OCI-M1 (cell line): ENCODE results near the gene HMG20B.
A peak's percentile ranks its signal among the peaks of the same experiment; 100 is the strongest.

Experiments used
- DNase-seq: peaks from one replicate; lab custom pipeline; 2025; lab: John Stamatoyannopoulos, UW

Gene HMG20B

GRCh38 chr19:3621689-3622088, 48.9 kb downstream of the HMG20B start:
- DNase-seq = no peak

DNA sequence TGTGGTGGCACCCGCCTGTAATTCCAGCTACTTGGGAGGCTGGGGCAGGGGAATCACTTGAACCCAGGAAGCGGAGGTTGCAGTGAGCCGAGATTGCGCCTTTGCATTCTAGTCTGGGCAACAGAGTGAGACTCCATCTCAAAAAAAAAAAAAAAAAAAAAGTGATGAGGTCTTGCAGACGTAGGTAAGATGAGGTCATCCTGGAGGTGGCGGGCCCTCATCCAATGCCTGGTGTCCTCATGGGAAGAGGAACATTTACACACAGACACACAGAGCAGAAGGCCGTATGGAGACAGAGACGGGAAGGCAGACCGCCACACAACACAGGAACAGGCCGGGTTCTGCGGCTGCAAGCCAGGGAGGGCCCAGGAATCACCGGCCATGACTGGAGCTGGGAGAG, 49.5 kb downstream of the HMG20B start:
- DNase-seq = no peak

DNA sequence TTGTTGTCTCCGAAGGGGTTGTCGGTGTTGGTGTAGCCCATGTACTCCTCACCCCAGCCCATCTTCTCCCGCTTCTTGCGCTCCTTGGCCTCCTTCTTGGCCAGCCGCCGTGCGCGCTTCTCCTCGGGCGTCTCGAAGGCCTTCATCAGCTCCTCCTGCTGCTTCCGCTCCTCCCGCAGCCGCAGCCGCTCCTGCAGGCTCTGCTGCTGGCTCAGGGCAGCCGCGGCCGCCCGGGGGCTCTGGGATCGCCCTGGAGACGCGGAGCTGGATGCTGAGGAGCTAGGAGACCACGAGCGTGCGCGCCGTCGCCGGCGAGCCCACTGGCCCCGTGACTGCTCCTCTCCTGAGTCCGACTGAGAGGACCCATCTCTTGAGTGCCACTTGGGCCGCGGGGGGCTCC, 51.0 kb downstream of the HMG20B start:
- no peak for DNase-seq

DNA sequence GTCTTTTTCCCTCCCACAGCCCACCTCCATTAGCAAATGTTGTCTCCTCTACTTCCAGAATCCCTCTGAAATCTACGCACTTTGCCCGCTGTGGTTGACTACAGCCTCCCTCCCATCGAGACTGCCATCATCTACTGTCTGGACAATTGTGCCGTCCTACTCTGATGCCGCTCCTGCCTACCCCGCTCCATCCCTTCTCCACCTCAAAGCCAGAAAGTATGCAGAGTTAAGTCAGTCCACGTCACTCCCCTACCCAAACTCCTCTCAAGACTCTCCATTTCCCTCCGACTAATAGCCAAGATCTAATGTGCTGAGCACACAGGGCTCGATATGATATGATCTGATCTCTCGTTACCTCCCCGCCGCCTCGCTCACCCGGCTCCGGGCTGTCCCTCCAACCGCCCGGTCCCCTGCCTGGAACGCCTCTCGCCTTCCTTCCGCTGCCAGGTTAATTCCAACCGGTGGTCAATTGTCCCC, 53.3 kb downstream of the HMG20B start:
- DNase-seq = peak; percentile 39

- DNase-seq = peak; percentile 96
Observed at GRCh38 chr19:3626473-3627350, 54.0 kb downstream of the HMG20B start, which contains the start of gene CACTIN. CACTIN (minus strand) TSS chr19:3626790; CDS start chr19:3626762, 28 bp downstream.

DNA sequence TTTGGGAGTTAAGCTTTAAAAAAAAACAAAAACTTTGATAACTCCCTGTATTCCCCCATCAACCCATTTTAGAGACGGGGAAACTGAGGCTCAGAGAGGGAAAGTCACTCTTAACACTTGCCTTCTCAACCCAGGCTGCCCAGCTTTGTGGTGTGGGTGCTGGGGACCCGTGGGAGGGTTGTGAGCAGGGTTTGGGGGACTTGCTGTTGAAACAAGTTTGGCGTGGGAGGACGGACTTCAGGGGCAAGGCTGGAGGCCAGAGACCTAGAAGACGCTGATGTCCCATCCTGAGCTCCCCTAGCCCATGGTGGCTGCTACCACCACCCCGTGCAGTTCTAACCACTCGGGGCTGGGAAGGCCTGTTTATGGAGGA, 54.6 kb downstream of the HMG20B start:
- no peak for DNase-seq
